ENCODE data around the gene TNFSF12. TPM values are rescaled to one million over a fixed set of nuclear protein-coding genes. Genes with fewer than 3 reads are reported as not detected.

Gene TNFSF12
- total and polyA plus RNA-seq, 9 of the 15 experiments (the other 6 are each of a cell fraction or from before 2014, with no cell fraction given), result 0.03 to 0.95 (median 0.19) TPM; not detected in 3

GRCh38 chr17:7512105-7512504, 36.8 kb upstream of the TNFSF12 start:
- Histone ChIP-seq H3K4me2 (ENCODE audit: insufficient read depth, low read length) (no peak overlapping the region), H3K9ac (ENCODE audit: insufficient read depth in 1 of 2, low read depth in 2 of 2, low read length in 2 of 2) (no peak overlapping the region), H3K4me3 (no peak overlapping the region), H3K27me3 (ENCODE audit: control insufficient read depth in 2 of 2, insufficient read depth in 2 of 2, low read length in 2 of 2) (no peaks in the 10 kb centered on the region), H3K36me3 (ENCODE audit: control insufficient read depth, insufficient read depth, low read length) (peaks cover 65% of the 10 kb centered on the region), H3K9me3 (replicated peaks; ENCODE audit: control insufficient read depth, insufficient read depth, low read depth, low read length) (no peaks in the 10 kb centered on the region), H3K4me1 (replicated peaks in 1 of 2; ENCODE audit: control insufficient read depth in 2 of 2, insufficient read depth in 2 of 2, low read length in 2 of 2) (no peaks in the 10 kb centered on the region; a peak in 1 of 5 replicates), H3K9me1 (ENCODE audit: control insufficient read depth, insufficient read depth, low read length) (peaks cover 3% of the 10 kb centered on the region), H3K27ac (ENCODE audit: extremely low read depth, low read depth, low read length) (no peak overlapping the region), H4K20me1 (replicated peaks; ENCODE audit: control insufficient read depth, insufficient read depth, low read length) (no peaks in the 10 kb centered on the region), H3K79me2 (ENCODE audit: control insufficient read depth, insufficient read depth, low read length) (no peaks in the 10 kb centered on the region), H2AFZ (ENCODE audit: low read depth, low read length) (no peak overlapping the region)
- ATAC-seq (no peak), FAIRE-seq (no peak), DNase-seq (ENCODE audit: extremely low read depth in 1 of 4, low spot score in 3 of 4) (no peak)
- in situ Hi-C loops (cut with MboI), result no loop called here
- BruUV-seq (replicated peaks), result no TSS peak
- ChIA-PET CTCF (ENCODE audit: low intra/inter-chr PET ratio) (no interaction called here), POLR2A (interaction anchor here (1.9 kb wide), 1 partner anchor 10 kb away, joined by 6 read pairs; no protein-coding TSS in a partner anchor)
- intact Hi-C loops (cut with micrococcal nuclease), result no loop called here
- TF ChIP-seq ELF1 (tag; IDR thresholded peaks at IDR 0.05), result no peak
- TF ChIP-seq, protein P1, sequence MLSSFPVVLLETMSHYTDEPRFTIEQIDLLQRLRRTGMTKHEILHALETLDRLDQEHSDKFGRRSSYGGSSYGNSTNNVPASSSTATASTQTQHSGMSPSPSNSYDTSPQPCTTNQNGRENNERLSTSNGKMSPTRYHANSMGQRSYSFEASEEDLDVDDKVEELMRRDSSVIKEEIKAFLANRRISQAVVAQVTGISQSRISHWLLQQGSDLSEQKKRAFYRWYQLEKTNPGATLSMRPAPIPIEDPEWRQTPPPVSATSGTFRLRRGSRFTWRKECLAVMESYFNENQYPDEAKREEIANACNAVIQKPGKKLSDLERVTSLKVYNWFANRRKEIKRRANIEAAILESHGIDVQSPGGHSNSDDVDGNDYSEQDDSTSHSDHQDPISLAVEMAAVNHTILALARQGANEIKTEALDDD (IDR thresholded peaks at IDR 0.05), result no peak
- no peak for TF ChIP-seq SP1 (CRISPR knock-in tag; IDR thresholded peaks at IDR 0.05)
- TF ChIP-seq SIX5 (IDR thresholded peaks at IDR 0.05; ENCODE audit: borderline replicate concordance in 1 of 2, insufficient read depth in 1 of 2, low read depth in 1 of 2, low read length in 2 of 2), result no peak
- TF ChIP-seq, protein P2, sequence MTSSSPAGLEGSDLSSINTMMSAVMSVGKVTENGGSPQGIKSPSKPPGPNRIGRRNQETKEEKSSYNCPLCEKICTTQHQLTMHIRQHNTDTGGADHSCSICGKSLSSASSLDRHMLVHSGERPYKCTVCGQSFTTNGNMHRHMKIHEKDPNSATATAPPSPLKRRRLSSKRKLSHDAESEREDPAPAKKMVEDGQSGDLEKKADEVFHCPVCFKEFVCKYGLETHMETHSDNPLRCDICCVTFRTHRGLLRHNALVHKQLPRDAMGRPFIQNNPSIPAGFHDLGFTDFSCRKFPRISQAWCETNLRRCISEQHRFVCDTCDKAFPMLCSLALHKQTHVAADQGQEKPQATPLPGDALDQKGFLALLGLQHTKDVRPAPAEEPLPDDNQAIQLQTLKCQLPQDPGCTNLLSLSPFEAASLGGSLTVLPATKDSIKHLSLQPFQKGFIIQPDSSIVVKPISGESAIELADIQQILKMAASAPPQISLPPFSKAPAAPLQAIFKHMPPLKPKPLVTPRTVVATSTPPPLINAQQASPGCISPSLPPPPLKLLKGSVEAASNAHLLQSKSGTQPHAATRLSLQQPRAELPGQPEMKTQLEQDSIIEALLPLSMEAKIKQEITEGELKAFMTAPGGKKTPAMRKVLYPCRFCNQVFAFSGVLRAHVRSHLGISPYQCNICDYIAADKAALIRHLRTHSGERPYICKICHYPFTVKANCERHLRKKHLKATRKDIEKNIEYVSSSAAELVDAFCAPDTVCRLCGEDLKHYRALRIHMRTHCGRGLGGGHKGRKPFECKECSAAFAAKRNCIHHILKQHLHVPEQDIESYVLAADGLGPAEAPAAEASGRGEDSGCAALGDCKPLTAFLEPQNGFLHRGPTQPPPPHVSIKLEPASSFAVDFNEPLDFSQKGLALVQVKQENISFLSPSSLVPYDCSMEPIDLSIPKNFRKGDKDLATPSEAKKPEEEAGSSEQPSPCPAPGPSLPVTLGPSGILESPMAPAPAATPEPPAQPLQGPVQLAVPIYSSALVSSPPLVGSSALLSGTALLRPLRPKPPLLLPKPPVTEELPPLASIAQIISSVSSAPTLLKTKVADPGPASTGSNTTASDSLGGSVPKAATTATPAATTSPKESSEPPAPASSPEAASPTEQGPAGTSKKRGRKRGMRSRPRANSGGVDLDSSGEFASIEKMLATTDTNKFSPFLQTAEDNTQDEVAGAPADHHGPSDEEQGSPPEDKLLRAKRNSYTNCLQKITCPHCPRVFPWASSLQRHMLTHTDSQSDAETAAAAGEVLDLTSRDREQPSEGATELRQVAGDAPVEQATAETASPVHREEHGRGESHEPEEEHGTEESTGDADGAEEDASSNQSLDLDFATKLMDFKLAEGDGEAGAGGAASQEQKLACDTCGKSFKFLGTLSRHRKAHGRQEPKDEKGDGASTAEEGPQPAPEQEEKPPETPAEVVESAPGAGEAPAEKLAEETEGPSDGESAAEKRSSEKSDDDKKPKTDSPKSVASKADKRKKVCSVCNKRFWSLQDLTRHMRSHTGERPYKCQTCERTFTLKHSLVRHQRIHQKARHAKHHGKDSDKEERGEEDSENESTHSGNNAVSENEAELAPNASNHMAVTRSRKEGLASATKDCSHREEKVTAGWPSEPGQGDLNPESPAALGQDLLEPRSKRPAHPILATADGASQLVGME (CRISPR knock-in tag; IDR thresholded peaks at IDR 0.05), result no peak
- TF ChIP-seq HDAC3 (IDR thresholded peaks at IDR 0.05; ENCODE audit: borderline replicate concordance, partially characterized antibody), result no peak
- TF ChIP-seq, protein P3, sequence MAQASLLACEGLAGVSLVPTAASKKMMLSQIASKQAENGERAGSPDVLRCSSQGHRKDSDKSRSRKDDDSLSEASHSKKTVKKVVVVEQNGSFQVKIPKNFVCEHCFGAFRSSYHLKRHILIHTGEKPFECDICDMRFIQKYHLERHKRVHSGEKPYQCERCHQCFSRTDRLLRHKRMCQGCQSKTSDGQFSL (CRISPR knock-in tag; IDR thresholded peaks at IDR 0.05), result 0 out of 2 replicates have a peak, but pooled peaks have one; percentile 22
- TF ChIP-seq, protein P3 (tag; IDR thresholded peaks at IDR 0.05), result no peak
- no peak for TF ChIP-seq ZBTB12 (CRISPR knock-in tag; IDR thresholded peaks at IDR 0.05)
- TF ChIP-seq SNRNP70 (optimal IDR thresholded peaks at IDR 0.05; ENCODE audit: low read depth, low read length), result no peak
- 90% methylated on average over 12 of the region's 15 CpGs for WGBS (ENCODE audit: insufficient coverage, low coverage, missing lambda C conversion rate)
